Measurements from ENCODE around the gene HTRA1.

Gene HTRA1

DNA sequence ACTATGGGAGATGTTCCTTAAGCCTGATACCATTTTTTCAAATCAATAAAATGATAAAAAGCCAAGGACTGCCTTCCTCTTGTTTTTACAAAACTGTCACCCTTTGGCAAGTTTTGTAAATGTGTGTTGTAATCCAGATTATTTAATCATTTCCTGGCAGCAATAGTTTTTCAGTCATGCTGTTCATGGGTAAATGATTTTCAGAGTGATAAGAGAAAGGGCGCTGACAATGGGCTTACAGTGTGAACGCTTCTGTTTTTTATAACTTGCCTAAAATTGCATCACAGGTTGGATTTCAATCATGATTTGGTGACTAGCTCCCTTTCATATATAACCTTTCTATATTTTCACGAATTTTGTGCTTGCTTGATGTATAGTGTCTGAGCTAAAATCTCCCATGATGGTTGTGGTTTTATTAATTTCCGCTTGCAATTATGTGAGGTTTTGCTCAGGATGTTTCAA is 80.2 kb downstream of the HTRA1 start:
- TF ChIP-seq, protein P1, sequence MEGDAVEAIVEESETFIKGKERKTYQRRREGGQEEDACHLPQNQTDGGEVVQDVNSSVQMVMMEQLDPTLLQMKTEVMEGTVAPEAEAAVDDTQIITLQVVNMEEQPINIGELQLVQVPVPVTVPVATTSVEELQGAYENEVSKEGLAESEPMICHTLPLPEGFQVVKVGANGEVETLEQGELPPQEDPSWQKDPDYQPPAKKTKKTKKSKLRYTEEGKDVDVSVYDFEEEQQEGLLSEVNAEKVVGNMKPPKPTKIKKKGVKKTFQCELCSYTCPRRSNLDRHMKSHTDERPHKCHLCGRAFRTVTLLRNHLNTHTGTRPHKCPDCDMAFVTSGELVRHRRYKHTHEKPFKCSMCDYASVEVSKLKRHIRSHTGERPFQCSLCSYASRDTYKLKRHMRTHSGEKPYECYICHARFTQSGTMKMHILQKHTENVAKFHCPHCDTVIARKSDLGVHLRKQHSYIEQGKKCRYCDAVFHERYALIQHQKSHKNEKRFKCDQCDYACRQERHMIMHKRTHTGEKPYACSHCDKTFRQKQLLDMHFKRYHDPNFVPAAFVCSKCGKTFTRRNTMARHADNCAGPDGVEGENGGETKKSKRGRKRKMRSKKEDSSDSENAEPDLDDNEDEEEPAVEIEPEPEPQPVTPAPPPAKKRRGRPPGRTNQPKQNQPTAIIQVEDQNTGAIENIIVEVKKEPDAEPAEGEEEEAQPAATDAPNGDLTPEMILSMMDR (IDR thresholded peaks at IDR 0.05; ENCODE audit: insufficient read depth, missing control alignments) = no peak

DNA sequence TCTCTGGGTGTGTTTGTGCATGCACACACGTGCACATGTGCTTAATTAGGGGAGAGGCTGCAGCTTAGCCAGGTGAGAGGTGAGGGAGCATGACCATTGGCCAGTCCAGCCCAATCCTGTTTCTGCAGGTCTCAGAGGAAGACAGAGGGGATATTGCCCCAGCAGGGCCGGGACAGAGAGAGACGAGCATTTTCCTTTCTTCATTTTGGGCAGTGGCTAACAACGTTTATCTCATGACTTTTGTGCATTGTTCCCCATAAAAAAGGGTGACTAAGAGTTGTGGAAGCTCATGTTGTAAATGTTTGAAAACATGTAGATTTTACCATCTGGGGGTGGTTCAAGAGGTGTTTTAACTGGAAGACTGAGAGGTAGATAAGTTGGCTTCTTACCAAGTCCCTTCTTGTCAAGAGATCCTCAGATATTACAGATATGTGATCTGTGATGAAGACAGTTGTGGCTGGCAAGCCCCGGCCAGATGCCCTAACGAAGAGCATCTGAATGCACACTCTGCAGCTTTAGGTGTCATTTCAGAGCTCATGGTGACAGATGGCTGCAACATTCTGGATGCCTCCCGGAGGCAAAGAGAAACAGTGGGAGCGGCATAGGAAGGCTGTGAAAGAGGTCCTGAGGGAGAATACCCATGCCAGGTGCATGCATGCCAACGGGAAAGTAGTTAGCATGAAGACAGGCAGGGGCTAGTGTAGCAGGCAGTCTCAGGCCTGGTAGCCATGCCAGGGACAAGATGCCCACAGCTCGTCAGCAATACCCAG is 82.5 kb downstream of the HTRA1 start:
- FAIRE-seq (no peak), DNase-seq (ENCODE audit: insufficient read length, low spot score) (no peak)

More for the DNA sequence above, 80.2 kb downstream of the HTRA1 start:
- DNase-seq (ENCODE audit: insufficient read length, low spot score) = no peak
- no peak for FAIRE-seq

DNA sequence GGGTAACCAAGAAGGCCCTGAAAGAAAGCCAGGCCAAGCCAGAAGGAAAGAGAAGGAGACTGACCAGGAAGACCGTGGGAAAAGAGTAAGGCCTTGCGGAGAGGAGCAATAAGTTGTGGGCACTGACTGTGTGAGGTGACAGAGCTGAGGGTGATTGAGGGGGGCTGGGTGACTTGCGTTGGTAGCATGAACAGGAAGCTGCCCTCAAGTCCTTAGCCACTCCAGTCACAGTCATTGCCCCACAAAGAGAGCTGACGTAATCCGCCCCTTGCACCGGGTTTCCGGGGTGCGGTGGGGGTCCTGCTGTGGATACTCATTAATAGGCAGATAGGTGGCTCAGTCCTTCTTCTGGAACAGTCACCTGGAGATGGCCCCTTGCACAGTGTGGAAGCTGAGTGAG is 83.1 kb downstream of the HTRA1 start:
- FAIRE-seq = no peak
- DNase-seq (ENCODE audit: insufficient read length, low spot score) = no peak

More for the DNA sequence above, 82.5 kb downstream of the HTRA1 start:
- TF ChIP-seq, protein P1 (IDR thresholded peaks at IDR 0.05; ENCODE audit: insufficient read depth, missing control alignments) = no peak

DNA sequence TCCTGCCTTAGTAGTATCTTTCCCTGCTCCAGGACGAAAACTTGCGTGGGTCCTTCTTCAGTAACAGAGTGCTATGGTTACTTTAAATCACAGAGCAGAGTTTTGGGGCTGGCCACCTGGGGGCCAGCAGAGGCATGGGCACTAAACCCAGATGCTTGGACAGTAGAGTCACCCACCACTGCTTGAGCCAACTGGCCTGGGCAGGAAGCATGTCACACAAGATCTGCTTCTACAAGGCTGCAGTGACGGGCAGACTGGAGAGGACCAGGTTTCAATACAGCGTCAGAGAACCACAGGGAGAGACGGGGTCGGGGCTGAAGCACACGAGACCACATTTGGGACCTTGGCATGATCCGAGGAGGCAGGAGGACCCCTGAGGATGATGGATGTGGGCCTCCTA is 84.9 kb downstream of the HTRA1 start:
- FAIRE-seq (no peak), DNase-seq (ENCODE audit: insufficient read length, low spot score) (no peak)
- TF ChIP-seq, protein P1 (IDR thresholded peaks at IDR 0.05; ENCODE audit: insufficient read depth, missing control alignments) = no peak

More for the DNA sequence above, 83.1 kb downstream of the HTRA1 start:
- TF ChIP-seq, protein P1 (IDR thresholded peaks at IDR 0.05; ENCODE audit: insufficient read depth, missing control alignments) = no peak

DNA sequence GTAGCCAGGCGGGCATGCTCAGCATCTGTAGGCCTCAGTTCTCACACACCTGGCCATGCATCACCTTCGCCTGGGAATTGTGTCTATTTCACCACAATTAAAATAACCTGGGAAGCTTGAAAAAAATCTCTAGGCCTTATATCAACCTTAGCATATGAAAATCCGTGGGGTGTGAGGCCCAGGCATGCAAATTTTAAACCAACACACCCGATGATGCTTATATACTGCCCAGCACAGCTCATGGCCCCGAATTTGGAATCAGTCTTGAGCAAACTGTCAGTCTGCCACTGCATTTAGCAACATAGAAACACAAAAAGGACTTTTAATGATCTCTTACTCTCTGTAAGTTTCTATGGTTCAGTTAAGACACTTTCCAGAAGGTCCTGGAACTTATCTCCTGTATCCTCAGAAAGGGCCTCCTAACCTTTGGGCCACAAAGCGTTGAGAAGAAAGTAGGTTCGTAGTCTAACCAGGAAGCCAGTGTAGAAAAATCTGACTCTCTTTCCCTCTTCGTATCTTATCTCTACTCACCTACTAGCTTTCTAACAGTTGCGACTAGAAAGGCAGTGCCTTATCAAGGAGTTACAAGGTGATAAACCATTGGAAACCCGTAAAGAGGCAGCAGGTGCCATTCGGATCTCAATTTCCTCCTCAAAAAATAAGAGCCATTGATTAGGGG is 87.2 kb downstream of the HTRA1 start:
- FAIRE-seq (no peak), DNase-seq (ENCODE audit: insufficient read length, low spot score) (no peak)
- TF ChIP-seq, protein P1 (IDR thresholded peaks at IDR 0.05; ENCODE audit: insufficient read depth, missing control alignments) = no peak

DNA sequence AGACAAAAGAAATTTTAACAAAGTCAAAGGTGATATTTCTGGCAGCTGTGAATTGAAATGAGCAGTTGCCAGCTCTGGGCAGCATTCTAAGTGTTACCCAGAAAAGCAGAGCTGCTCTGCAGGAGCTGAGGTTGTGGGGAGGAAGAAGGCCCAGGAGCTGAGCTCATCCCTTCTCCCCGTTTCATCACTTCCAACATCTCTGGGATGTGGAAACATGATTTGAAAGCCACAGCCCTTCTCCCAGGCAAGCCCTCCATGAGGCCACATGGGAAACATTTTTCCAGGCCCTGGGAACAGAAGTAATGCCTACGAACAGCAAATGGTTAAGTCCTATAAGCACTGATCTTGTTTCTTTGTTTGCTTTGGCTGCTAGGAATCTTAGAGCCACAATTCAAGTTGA is 88.3 kb downstream of the HTRA1 start:
- no peak for DNase-seq (ENCODE audit: insufficient read length, low spot score)
- TF ChIP-seq, protein P1 (IDR thresholded peaks at IDR 0.05; ENCODE audit: insufficient read depth, missing control alignments) = no peak
- no peak for FAIRE-seq

DNA sequence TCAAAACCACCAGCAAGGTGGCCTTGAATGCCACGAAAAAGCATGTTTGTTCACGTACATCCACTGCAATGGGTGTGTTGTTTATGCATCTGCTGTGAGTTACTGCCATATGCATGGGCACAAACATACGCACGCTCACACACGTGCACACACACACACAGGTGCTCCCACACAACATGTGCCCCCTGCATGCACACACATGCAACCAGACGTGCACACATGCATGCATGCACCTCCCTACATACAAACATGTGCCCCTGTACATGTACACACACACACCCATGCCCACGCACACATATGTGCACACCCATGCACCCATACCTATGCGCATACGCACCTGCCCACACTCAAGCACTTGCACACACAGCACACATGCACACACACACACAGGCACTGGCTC is 89.1 kb downstream of the HTRA1 start:
- no peak for FAIRE-seq
- TF ChIP-seq, protein P1 (IDR thresholded peaks at IDR 0.05; ENCODE audit: insufficient read depth, missing control alignments) = no peak
- DNase-seq (ENCODE audit: insufficient read length, low spot score) = no peak

All from D721Med (cell line).